Uterus (tissue), 4 donors: ENCODE measurements around the gene PDCD1LG2. TPM values are rescaled to one million over a fixed set of nuclear protein-coding genes. Genes with fewer than 3 reads are reported as not detected.

Experiments used
- DNase-seq, 2 donors: peaks; one replicate each; pipeline ENCODE4 v3.0.0-alpha.2; 2019 to 2020
- H3K27ac ChIP-seq, 2 donors: fragments of 200-600 bp; sonication (generic); 1 replicate in 1 of 2; 2 replicates in 1 of 2; pipeline ENCODE4 v1.5.1; 2016 to 2018
- H3K27me3 ChIP-seq, 2 donors: fragments of 200-600 bp; sonication (generic); one replicate each; pipeline ENCODE4 v1.5.1; 2018 to 2019; ENCODE audit warnings: control low read depth in 1 of 2
- H3K36me3 ChIP-seq, 2 donors: fragments of 200-600 bp; sonication (generic); one replicate each; pipeline ENCODE4 v1.5.1; 2019; ENCODE audit warnings: control low read depth in 1 of 2
- H3K4me1 ChIP-seq, 2 donors: fragments of 200-600 bp; sonication (generic); one replicate each; pipeline ENCODE4 v1.5.1; 2018 to 2019; ENCODE audit warnings: control low read depth in 1 of 2
- H3K4me3 ChIP-seq, 2 donors: fragments of 200-600 bp; sonication (generic); 1 replicate in 1 of 2; 2 replicates in 1 of 2; pipeline ENCODE4 v1.5.1; 2018 to 2019; ENCODE audit warnings: mild to moderate bottlenecking in 1 of 2
- H3K9me3 ChIP-seq, 2 donors: fragments of 200-600 bp; sonication (generic); one replicate each; pipeline ENCODE4 v1.5.1; 2019; ENCODE audit warnings: control low read depth in 1 of 2
- CTCF ChIP-seq, 4 experiments: fragments of 200-600 bp in 2 of 4; fragments of 450-650 bp in 2 of 4; sonication (generic) in 2 of 4; IDR thresholded peaks; one replicate each; pipeline ENCODE4 v1.5.1; 2016 to 2019; ENCODE audit warnings: antibody characterized with exemption in 4 of 4, mild to moderate bottlenecking in 2 of 4, moderate library complexity in 1 of 4
- POLR2A ChIP-seq, 2 donors: fragments of 450-650 bp; IDR thresholded peaks; one replicate each; pipeline ENCODE4 v1.6.1; 2016; ENCODE audit warnings: antibody characterized with exemption in 2 of 2, mild to moderate bottlenecking in 1 of 2, moderate library complexity in 1 of 2
- intact Hi-C: fragments of 100-400 bp; cut with DNase I; formaldehyde crosslinking; loops from one replicate; pipeline ENCODE4 v1.15.1; 2023; ENCODE audit warnings: low total_unique reads
- total RNA-seq, 4 donors: library from RNA; depleted of rRNA in 3 of 4; stranded (reverse); fragments of >200 nt in 3 of 4; gene quantifications; one replicate each; pipeline versions ENCODE4 v1.1.0 to v1.2.4, GENCODE V29; 2014 to 2023
- donor health status: DM: yes; HTN: yes; CAD: no.

The PDCD1LG2 gene
- total RNA-seq, 4 donors from 2014 or later = 0.77 to 5.0 (median 1.6) TPM

- Histone ChIP-seq H3K27ac (peak overlapping the region; percentile 57 to 76), H3K9me3 (no peaks in the 10 kb centered on the region), H3K36me3 (no peaks in the 10 kb centered on the region), H3K27me3 (no peaks in the 10 kb centered on the region), H3K4me3 (peak overlapping the region in 1 of 2 donors; percentile 4), H3K4me1 (no peaks in the 10 kb centered on the region)
- intact Hi-C loops = no loop called here
- TF ChIP-seq CTCF (IDR thresholded peaks at IDR 0.05) = no peak
- TF ChIP-seq POLR2A (IDR thresholded peaks at IDR 0.05) = no peak
- DNase-seq = no peak
Measured at GRCh38 chr9:5510989-5511388, 658 bp downstream of the PDCD1LG2 start.

GRCh38 chr9:5511476-5511875, 1.1 kb downstream of the PDCD1LG2 start:
- Histone ChIP-seq H3K27ac (peak overlapping the region; percentile 57 to 76), H3K4me3 (peak overlapping the region in 1 of 2 donors; percentile 4), H3K27me3 (no peaks in the 10 kb centered on the region), H3K36me3 (no peaks in the 10 kb centered on the region), H3K4me1 (no peaks in the 10 kb centered on the region), H3K9me3 (no peaks in the 10 kb centered on the region)
- TF ChIP-seq CTCF (IDR thresholded peaks at IDR 0.05) (no peak), POLR2A (IDR thresholded peaks at IDR 0.05) (no peak)
- DNase-seq = no peak
- intact Hi-C loops = no loop called here

- H3K36me3 ChIP-seq = no peaks in the 10 kb centered on the region
- peak overlapping the region in 1 of 2 donors; percentile 4 for H3K4me3 ChIP-seq
Measured at GRCh38 chr9:5511935-5512580, 1.7 kb downstream of the PDCD1LG2 start.

GRCh38 chr9:5512658-5513452, 2.5 kb downstream of the PDCD1LG2 start:
- intact Hi-C loops = no loop called here
- Histone ChIP-seq H3K4me1 (no peaks in the 10 kb centered on the region), H3K27me3 (no peaks in the 10 kb centered on the region), H3K27ac (no peak overlapping the region), H3K9me3 (no peaks in the 10 kb centered on the region), H3K36me3 (no peaks in the 10 kb centered on the region), H3K4me3 (no peak overlapping the region)
- DNase-seq = no peak
- TF ChIP-seq POLR2A (IDR thresholded peaks at IDR 0.05) (no peak), CTCF (IDR thresholded peaks at IDR 0.05) (no peak)

More at GRCh38 chr9:5511935-5512580, 1.7 kb downstream of the PDCD1LG2 start:
- Histone ChIP-seq H3K4me1 (no peaks in the 10 kb centered on the region), H3K27me3 (no peaks in the 10 kb centered on the region), H3K27ac (peak overlapping the region; percentile 57 to 76), H3K9me3 (no peaks in the 10 kb centered on the region)
- TF ChIP-seq CTCF (IDR thresholded peaks at IDR 0.05) (no peak), POLR2A (IDR thresholded peaks at IDR 0.05) (no peak)
- no peak for DNase-seq
- intact Hi-C loops = no loop called here

GRCh38 chr9:5513966-5514616, 3.8 kb downstream of the PDCD1LG2 start:
- H3K27ac ChIP-seq = no peak overlapping the region
- H3K27me3 ChIP-seq = no peaks in the 10 kb centered on the region
- H3K4me1 ChIP-seq = no peaks in the 10 kb centered on the region
- DNase-seq = no peak
- no peaks in the 10 kb centered on the region for H3K36me3 ChIP-seq
- H3K9me3 ChIP-seq = no peaks in the 10 kb centered on the region
- TF ChIP-seq CTCF (IDR thresholded peaks at IDR 0.05) (no peak), POLR2A (IDR thresholded peaks at IDR 0.05) (no peak)
- intact Hi-C loops = no loop called here
- H3K4me3 ChIP-seq = no peak overlapping the region
